IPS-18c (cell line): ENCODE results near the gene S100A8.

Experiments
- H3K4me3 ChIP-seq: 2 replicates; pipeline ENCODE4 v1.7.0; 2013; ENCODE audit warnings: low read depth, mild to moderate bottlenecking, low read length, moderate library complexity; ENCODE audit not compliant: insufficient read depth
- H3K9me3 ChIP-seq: one replicate; pipeline ENCODE4 v1.6.1; 2013; ENCODE audit warnings: mild to moderate bottlenecking, low read length, moderate library complexity; ENCODE audit not compliant: control insufficient read depth, insufficient read depth

The S100A8 gene

GRCh38 chr1:153397051-153397923, 6.4 kb upstream of the S100A8 start:
- Histone ChIP-seq H3K9me3 (no peaks in the 10 kb centered on the region), H3K4me3 (no peak overlapping the region)

- no peaks in the 10 kb centered on the region for H3K9me3 ChIP-seq
- no peak overlapping the region for H3K4me3 ChIP-seq
Observed at GRCh38 chr1:153396461-153396860, 5.6 kb upstream of the S100A8 start.

- Histone ChIP-seq H3K9me3 (no peaks in the 10 kb centered on the region), H3K4me3 (no peak overlapping the region)
Observed at GRCh38 chr1:153395776-153396175, 4.9 kb upstream of the S100A8 start.

GRCh38 chr1:153395136-153395685, 4.3 kb upstream of the S100A8 start:
- H3K4me3 ChIP-seq, result no peak overlapping the region; the same call in 1 of the 2 replicates
- H3K9me3 ChIP-seq, result no peaks in the 10 kb centered on the region

GRCh38 chr1:153394391-153394790, 3.5 kb upstream of the S100A8 start:
- Histone ChIP-seq H3K9me3 (no peaks in the 10 kb centered on the region), H3K4me3 (no peak overlapping the region)

GRCh38 chr1:153393926-153394325, 3.1 kb upstream of the S100A8 start:
- no peaks in the 10 kb centered on the region for H3K9me3 ChIP-seq
- H3K4me3 ChIP-seq, result no peak overlapping the region

- Histone ChIP-seq H3K9me3 (no peaks in the 10 kb centered on the region), H3K4me3 (no peak overlapping the region)
Observed at GRCh38 chr1:153392822-153393221, 1.9 kb upstream of the S100A8 start.

- Histone ChIP-seq H3K4me3 (no peak overlapping the region), H3K9me3 (no peaks in the 10 kb centered on the region)
Observed at GRCh38 chr1:153392258-153392657, 1.4 kb upstream of the S100A8 start.

GRCh38 chr1:153389973-153390879, 647 bp downstream of the S100A8 start:
- Histone ChIP-seq H3K9me3 (no peaks in the 10 kb centered on the region), H3K4me3 (no peak overlapping the region)

GRCh38 chr1:153389401-153389800, 1.5 kb downstream of the S100A8 start:
- no peaks in the 10 kb centered on the region for H3K9me3 ChIP-seq
- H3K4me3 ChIP-seq, result no peak overlapping the region

GRCh38 chr1:153387785-153388184, 3.1 kb downstream of the S100A8 start:
- H3K9me3 ChIP-seq, result no peaks in the 10 kb centered on the region
- H3K4me3 ChIP-seq, result no peak overlapping the region

GRCh38 chr1:153387001-153387400, 3.9 kb downstream of the S100A8 start:
- Histone ChIP-seq H3K4me3 (no peak overlapping the region), H3K9me3 (no peaks in the 10 kb centered on the region)

- Histone ChIP-seq H3K9me3 (no peaks in the 10 kb centered on the region), H3K4me3 (no peak overlapping the region)
Observed at GRCh38 chr1:153386500-153386901, 4.4 kb downstream of the S100A8 start.

- Histone ChIP-seq H3K4me3 (no peak overlapping the region), H3K9me3 (no peaks in the 10 kb centered on the region)
Observed at GRCh38 chr1:153384958-153385580, 5.8 kb downstream of the S100A8 start.

GRCh38 chr1:153380711-153381110, 10.2 kb downstream of the S100A8 start:
- no peaks in the 10 kb centered on the region for H3K9me3 ChIP-seq
- H3K4me3 ChIP-seq, result no peak overlapping the region

GRCh38 chr1:153379591-153379990, 11.3 kb downstream of the S100A8 start:
- Histone ChIP-seq H3K9me3 (no peaks in the 10 kb centered on the region), H3K4me3 (no peak overlapping the region)

GRCh38 chr1:153375511-153375910, 15.4 kb downstream of the S100A8 start, which contains the start of gene S100A12:
Gene S100A12, minus strand, starts transcription at chr1:153375621. Its CDS starts 1,029 bp downstream, at chr1:153374592.
- Histone ChIP-seq H3K4me3 (no peak within 1 kb of the TSS), H3K9me3 (no peaks in the 10 kb centered on the region)
